ENCODE measurements around the gene FLAD1. TPM values are rescaled to one million over a fixed set of nuclear protein-coding genes. Genes with fewer than 3 reads are reported as not detected.
"Not testable (repeated sequence)": the region's sequence is repeated elsewhere in the genome, so short reads cannot be mapped to it uniquely, and the experiment has no call there.

The FLAD1 gene
- total and polyA plus RNA-seq, 9 donors = 16.7 to 21.9 (median 20.3) TPM

- no peaks in the 10 kb centered on the region for H3K27me3 ChIP-seq (ENCODE audit: control insufficient read depth, insufficient read depth, low read length)
- peaks cover 18% of the 10 kb centered on the region for H3K36me3 ChIP-seq (ENCODE audit: control insufficient read depth, insufficient read depth, low read length)
- H3K9me3 ChIP-seq (replicated peaks; ENCODE audit: control insufficient read depth, low read depth, low read length) = no peaks in the 10 kb centered on the region
- WGBS (ENCODE audit: insufficient coverage) = under 1% methylated on average over 24 of the region's 30 CpGs
- peak; percentile 99 for DNase-seq
- peak overlapping the region; percentile 79 for H3K4me3 ChIP-seq (ENCODE audit: low read length)
- H3K4me1 ChIP-seq (ENCODE audit: control insufficient read depth, insufficient read depth, low read length) = peaks cover 39% of the 10 kb centered on the region
- peak overlapping the region; percentile 99 for H3K27ac ChIP-seq (ENCODE audit: low read length)
These were observed 8.2 kb upstream of the FLAD1 start for GRCh38 chr1:154974808-154975408.

GRCh38 chr1:154975409-154976059, 7.6 kb upstream of the FLAD1 start:
- H3K4me1 ChIP-seq (ENCODE audit: control insufficient read depth, insufficient read depth, low read length) = peaks cover 32% of the 10 kb centered on the region
- 0% methylated on average over 2 of the region's 24 CpGs for WGBS (ENCODE audit: insufficient coverage)
- no peaks in the 10 kb centered on the region for H3K27me3 ChIP-seq (ENCODE audit: control insufficient read depth, insufficient read depth, low read length)
- peak overlapping the region; percentile 79 for H3K4me3 ChIP-seq (ENCODE audit: low read length)
- DNase-seq = peak; percentile 80
- peak overlapping the region; percentile 99 for H3K27ac ChIP-seq (ENCODE audit: low read length)
- H3K9me3 ChIP-seq (replicated peaks; ENCODE audit: control insufficient read depth, low read depth, low read length) = no peaks in the 10 kb centered on the region
- H3K36me3 ChIP-seq (ENCODE audit: control insufficient read depth, insufficient read depth, low read length) = peaks cover 18% of the 10 kb centered on the region

- H3K9me3 ChIP-seq (replicated peaks; ENCODE audit: control insufficient read depth, low read depth, low read length); H3K27me3 ChIP-seq (ENCODE audit: control insufficient read depth, insufficient read depth, low read length); H3K4me3 ChIP-seq (ENCODE audit: low read length); DNase-seq; H3K27ac ChIP-seq (ENCODE audit: low read length): not testable (repeated sequence)
- Histone ChIP-seq H3K4me1 (ENCODE audit: control insufficient read depth, insufficient read depth, low read length) (peaks cover 17% of the 10 kb centered on the region), H3K36me3 (ENCODE audit: control insufficient read depth, insufficient read depth, low read length) (peaks cover 18% of the 10 kb centered on the region)
- no CpG with 5 or more reads among the region's 3 CpGs for WGBS (ENCODE audit: insufficient coverage)
These were observed 5.4 kb upstream of the FLAD1 start for GRCh38 chr1:154977762-154978161.

GRCh38 chr1:154978360-154978759, 4.8 kb upstream of the FLAD1 start:
- Histone ChIP-seq H3K27me3 (ENCODE audit: control insufficient read depth, insufficient read depth, low read length) (no peaks in the 10 kb centered on the region), H3K4me3 (ENCODE audit: low read length) (no peak overlapping the region), H3K27ac (ENCODE audit: low read length) (no peak overlapping the region), H3K4me1 (ENCODE audit: control insufficient read depth, insufficient read depth, low read length) (peaks cover 11% of the 10 kb centered on the region), H3K9me3 (replicated peaks; ENCODE audit: control insufficient read depth, low read depth, low read length) (no peaks in the 10 kb centered on the region), H3K36me3 (ENCODE audit: control insufficient read depth, insufficient read depth, low read length) (peaks cover 18% of the 10 kb centered on the region)
- DNase-seq = no peak
- no CpG with 5 or more reads among the region's 3 CpGs for WGBS (ENCODE audit: insufficient coverage)

- Histone ChIP-seq H3K9me3 (replicated peaks; ENCODE audit: control insufficient read depth, low read depth, low read length) (no peaks in the 10 kb centered on the region), H3K27me3 (ENCODE audit: control insufficient read depth, insufficient read depth, low read length) (no peaks in the 10 kb centered on the region), H3K27ac (ENCODE audit: low read length) (no peak overlapping the region), H3K4me1 (ENCODE audit: control insufficient read depth, insufficient read depth, low read length) (peaks cover 11% of the 10 kb centered on the region), H3K4me3 (ENCODE audit: low read length) (peak overlapping the region; percentile 38), H3K36me3 (ENCODE audit: control insufficient read depth, insufficient read depth, low read length) (peaks cover 21% of the 10 kb centered on the region)
- DNase-seq = no peak
- WGBS (ENCODE audit: insufficient coverage) = no CpG with 5 or more reads among the region's 6 CpGs
These were observed 803 bp upstream of the FLAD1 start for GRCh38 chr1:154982341-154982740.

GRCh38 chr1:154983776-154984466, 777 bp downstream of the FLAD1 start:
- Histone ChIP-seq H3K4me1 (ENCODE audit: control insufficient read depth, insufficient read depth, low read length) (peaks cover 11% of the 10 kb centered on the region), H3K27ac (ENCODE audit: low read length) (no peak overlapping the region), H3K4me3 (ENCODE audit: low read length) (peak overlapping the region; percentile 62), H3K36me3 (ENCODE audit: control insufficient read depth, insufficient read depth, low read length) (peaks cover 26% of the 10 kb centered on the region), H3K9me3 (replicated peaks; ENCODE audit: control insufficient read depth, low read depth, low read length) (no peaks in the 10 kb centered on the region), H3K27me3 (ENCODE audit: control insufficient read depth, insufficient read depth, low read length) (no peaks in the 10 kb centered on the region)
- WGBS (ENCODE audit: insufficient coverage) = 4% methylated on average over 12 of the region's 17 CpGs
- no peak for DNase-seq

- not testable (repeated sequence) for H3K4me3 ChIP-seq (ENCODE audit: low read length); H3K27ac ChIP-seq (ENCODE audit: low read length); DNase-seq; H3K9me3 ChIP-seq (replicated peaks; ENCODE audit: control insufficient read depth, low read depth, low read length); H3K27me3 ChIP-seq (ENCODE audit: control insufficient read depth, insufficient read depth, low read length)
- 100% methylated on average over 1 of the region's 4 CpGs for WGBS (ENCODE audit: insufficient coverage)
- Histone ChIP-seq H3K4me1 (ENCODE audit: control insufficient read depth, insufficient read depth, low read length) (peaks cover 11% of the 10 kb centered on the region), H3K36me3 (ENCODE audit: control insufficient read depth, insufficient read depth, low read length) (peaks cover 39% of the 10 kb centered on the region)
These were observed 3.6 kb downstream of the FLAD1 start for GRCh38 chr1:154986736-154987135.

- H3K9me3 ChIP-seq (replicated peaks; ENCODE audit: control insufficient read depth, low read depth, low read length) = no peaks in the 10 kb centered on the region
- H3K36me3 ChIP-seq (ENCODE audit: control insufficient read depth, insufficient read depth, low read length) = peaks cover 39% of the 10 kb centered on the region
- H3K4me3 ChIP-seq (ENCODE audit: low read length) = no peak overlapping the region
- H3K27ac ChIP-seq (ENCODE audit: low read length) = no peak overlapping the region
- no peaks in the 10 kb centered on the region for H3K27me3 ChIP-seq (ENCODE audit: control insufficient read depth, insufficient read depth, low read length)
- no peak for DNase-seq
- H3K4me1 ChIP-seq (ENCODE audit: control insufficient read depth, insufficient read depth, low read length) = peaks cover 10% of the 10 kb centered on the region
- 48% methylated on average over 3 of the region's 6 CpGs for WGBS (ENCODE audit: insufficient coverage)
These were observed 4.2 kb downstream of the FLAD1 start for GRCh38 chr1:154987326-154987725.

- Histone ChIP-seq H3K9me3 (replicated peaks; ENCODE audit: control insufficient read depth, low read depth, low read length) (no peaks in the 10 kb centered on the region), H3K36me3 (ENCODE audit: control insufficient read depth, insufficient read depth, low read length) (peaks cover 39% of the 10 kb centered on the region), H3K4me1 (ENCODE audit: control insufficient read depth, insufficient read depth, low read length) (peaks cover 8% of the 10 kb centered on the region), H3K4me3 (ENCODE audit: low read length) (no peak overlapping the region), H3K27ac (ENCODE audit: low read length) (no peak overlapping the region), H3K27me3 (ENCODE audit: control insufficient read depth, insufficient read depth, low read length) (no peaks in the 10 kb centered on the region)
- no peak for DNase-seq
- 83% methylated on average over 8 of the region's 17 CpGs for WGBS (ENCODE audit: insufficient coverage)
These were observed 5.2 kb downstream of the FLAD1 start for GRCh38 chr1:154988058-154988954.
